GM19239 (cell line): ENCODE data around the gene SPACA4.

ENCODE experiments used
- DNase-seq: peaks from one replicate; pipeline ENCODE4 v3.0.0; 2011; ENCODE audit warnings: low spot score; ENCODE audit not compliant: insufficient read length
- FAIRE-seq: peaks from 2 replicates; lab custom pipeline; 2011; peaks lifted over from hg19 to GRCh38; lab: Jason Lieb, UNC

The SPACA4 gene

GRCh38 chr19:48632692-48633147, 26.2 kb downstream of the SPACA4 start:
- no peak for FAIRE-seq
- DNase-seq: no peak

- DNase-seq (no peak), FAIRE-seq (no peak)
These were observed 26.9 kb downstream of the SPACA4 start for GRCh38 chr19:48633148-48634035.

- DNase-seq: no peak
- FAIRE-seq: no peak
These were observed 27.4 kb downstream of the SPACA4 start for GRCh38 chr19:48634036-48634342.

DNA sequence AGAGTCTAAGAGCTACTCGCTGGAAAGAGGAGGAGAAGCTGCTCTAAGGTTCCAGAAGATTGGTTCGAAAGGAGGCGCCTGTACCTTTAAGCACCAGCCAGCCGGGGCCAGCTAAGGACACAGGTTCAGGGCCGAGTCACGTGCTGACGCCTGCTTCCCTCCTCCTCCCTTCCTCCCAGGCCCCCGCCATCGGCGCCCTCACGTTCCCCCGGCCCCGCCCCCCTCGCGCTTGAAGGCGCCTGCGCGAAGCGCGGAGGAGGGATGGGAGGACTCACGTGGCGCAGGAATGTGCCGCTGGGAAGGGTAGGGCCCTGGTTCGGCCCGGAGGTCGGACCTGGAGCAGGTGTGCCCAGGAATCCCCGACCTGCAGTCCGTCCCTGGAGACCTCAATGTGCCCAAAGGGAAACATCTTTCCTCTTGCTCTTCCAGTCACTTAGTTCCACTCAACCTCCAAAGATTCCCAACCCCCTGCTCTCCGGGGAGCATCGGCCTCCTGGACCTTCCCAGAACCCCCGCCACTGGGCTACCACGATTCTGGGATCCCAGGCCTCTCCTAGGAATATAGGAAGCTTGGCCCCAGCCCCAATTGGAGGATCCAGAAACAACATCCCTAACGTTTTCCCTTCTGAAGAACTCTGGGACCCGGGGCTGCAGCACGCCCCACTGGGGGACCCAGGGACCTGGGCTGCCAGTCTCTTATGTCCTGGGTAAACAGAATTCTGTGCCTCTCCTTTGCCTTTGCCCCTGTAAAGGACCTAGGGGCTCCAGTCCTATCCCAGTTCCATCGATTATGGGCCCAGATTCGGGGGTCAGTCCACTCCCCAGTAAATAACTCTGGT, 28.1 kb downstream of the SPACA4 start:
- peak; percentile 80 for DNase-seq
- peak; percentile 98 for FAIRE-seq

DNA sequence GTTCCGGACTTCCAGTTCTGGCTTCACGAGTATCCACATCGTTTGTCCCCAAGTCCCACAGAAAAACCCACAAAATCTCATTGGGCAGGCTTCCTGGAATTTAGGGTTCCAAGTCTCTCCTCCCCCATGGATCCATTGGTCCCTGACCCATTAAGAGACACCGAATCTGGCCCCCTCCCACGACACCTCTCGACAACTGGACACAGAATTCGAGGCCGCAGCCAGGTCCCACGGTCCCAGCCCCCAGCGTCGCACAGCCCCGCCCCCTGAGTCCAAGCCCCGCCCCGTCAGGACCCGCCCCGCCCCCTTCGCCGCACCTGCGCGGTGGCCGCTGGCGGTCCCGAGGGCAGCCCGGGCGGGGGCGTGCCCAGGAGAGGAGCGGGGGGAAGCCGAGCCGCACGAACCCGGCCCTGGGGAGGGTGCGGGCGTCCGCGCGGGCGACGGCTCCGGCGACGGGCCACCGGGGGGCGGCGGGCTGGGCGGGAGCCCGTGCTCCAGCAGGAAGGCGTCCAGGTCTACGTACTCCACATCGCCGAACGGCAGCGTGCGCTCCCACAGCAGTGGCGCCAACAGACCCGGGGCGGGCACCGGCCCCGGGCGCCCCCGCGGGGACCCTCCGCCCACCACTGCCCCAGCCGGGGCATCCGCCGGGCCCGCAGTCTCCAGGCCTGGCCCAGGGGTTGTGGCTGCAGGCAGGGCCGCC, 28.9 kb downstream of the SPACA4 start:
- DNase-seq (no peak), FAIRE-seq (no peak)

- no peak for FAIRE-seq
- no peak for DNase-seq
These were observed 29.7 kb downstream of the SPACA4 start for GRCh38 chr19:48635966-48636858.

DNA sequence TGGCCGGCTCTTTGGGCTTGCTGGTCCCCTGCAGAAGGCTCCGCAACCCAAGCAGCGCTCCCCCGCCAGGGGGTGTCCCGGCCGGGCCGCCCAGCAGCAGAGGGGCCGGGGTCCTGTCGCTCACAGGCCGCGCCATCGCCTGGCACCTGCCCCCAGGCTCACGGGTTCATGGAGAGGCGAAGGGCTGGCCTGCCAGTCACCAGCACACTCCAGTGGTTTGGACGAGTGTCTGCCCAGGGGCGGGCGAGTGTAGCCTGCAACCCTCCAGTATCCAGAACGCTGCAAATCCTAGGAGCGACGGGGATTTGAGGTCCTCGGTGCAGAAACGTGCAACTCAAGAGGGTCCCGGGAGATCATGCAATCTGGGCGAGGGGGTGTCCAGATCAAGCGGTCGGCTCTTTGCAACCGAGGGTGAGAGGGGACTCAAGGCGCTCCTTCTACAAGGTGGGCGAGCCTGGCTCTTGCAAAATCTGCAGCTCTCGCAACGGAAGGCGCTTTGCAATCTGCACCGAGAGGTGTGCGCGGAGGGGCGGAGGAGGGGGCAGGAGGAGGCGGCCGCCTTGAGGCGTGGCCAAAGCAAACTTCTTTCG, 30.4 kb downstream of the SPACA4 start, which contains the start of gene DBP:
Gene DBP, minus strand, starts transcription at position 521 of the 590 bp plus-strand sequence. Its CDS starts 385 bp downstream, at position 136.
- DNase-seq (peak; percentile 64), FAIRE-seq (no peak)

DNA sequence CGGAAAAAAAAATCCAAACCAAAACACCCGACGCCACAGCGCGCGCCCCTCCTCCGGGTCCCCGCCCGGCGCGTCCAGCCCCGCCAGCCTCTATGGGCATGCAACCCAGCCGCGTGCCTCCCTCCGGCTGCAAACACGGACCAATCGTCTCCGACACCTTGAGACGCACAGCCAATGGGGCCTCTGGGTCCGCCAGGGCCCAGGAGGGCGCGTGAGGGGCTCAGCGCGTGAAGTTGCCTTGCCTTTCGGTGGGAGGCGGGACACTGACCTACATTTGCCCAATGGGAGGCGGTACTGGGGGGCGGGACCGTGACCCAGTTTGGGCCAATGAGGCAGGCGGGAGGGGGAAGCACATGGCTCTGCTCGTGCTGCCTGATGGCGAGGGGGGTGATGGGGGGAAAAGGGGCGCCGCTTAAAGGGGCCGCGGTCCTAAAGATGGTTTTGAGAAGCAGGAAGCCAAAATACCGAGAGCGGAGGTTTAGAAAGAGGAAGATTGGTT, 31.0 kb downstream of the SPACA4 start:
- FAIRE-seq: peak; percentile 97
- peak; percentile 88 for DNase-seq

DNA sequence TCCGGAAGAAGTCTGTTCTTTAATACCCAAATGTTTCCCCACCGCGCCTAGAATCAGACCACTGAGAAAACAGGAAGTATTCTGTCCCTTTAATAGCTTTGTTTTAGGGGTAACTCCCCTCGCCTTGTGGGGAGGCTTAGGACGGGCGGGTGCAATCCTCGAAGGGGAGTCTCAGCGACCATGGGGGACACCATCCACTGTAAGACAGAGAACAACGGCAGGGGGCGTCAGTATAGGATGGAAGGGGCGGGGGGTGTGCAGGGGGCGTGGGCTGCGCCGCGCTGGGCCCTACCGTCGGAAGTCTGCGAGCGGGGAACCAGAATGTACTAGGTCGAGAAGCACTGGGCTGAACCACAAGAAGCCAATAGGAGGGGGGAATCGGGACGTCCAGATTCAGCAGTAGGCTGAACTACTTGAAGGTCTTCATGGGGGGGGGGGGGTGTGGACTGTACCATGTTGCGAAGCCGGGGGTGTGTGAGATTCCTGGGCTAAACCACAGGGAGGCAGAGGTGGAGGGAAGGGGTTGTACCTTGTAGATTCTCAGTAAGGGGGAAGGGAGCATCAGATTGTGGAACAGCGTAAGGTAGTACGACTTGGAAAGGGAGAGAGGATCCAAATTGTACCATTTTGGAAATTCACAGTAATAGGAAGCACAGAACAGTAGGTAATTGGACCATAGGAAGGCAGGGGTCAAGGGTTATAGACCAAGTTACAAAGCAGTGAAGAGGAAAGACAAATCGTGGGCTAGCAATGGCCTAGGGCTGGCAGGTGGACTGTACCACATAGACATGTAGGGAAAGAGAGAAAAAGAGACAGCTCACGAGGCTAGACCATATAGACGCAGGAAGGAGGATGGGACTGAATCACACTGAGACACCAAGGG, 31.6 kb downstream of the SPACA4 start:
- DNase-seq (no peak), FAIRE-seq (no peak)

DNA sequence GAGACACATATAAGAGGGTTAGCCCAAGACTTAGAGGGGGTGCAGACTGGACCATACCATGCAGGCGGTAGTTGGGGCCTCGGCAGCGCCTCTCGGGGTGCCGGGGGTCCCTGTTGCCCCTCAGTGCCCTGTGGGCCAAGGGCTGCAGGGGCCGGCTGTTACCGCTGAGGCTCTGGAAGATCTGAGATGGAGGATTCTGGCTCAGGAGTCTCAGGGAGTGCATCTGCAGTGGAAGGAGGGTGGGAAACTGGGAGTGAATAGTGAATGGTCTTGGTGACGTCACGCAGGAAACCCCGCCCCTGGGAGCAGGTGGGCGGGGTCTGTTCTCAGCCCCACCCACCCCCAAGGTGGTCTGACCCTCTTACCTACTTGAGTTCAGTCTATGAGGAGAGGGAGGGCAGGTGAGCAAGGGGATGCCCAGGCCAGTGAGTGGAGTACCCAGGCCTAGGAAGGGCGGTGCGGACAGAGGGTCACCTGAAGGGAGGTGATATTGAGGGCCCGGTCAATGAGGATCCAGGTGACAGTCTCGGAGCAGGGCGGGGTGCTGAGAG, 32.4 kb downstream of the SPACA4 start:
- DNase-seq: no peak
- FAIRE-seq: no peak

DNA sequence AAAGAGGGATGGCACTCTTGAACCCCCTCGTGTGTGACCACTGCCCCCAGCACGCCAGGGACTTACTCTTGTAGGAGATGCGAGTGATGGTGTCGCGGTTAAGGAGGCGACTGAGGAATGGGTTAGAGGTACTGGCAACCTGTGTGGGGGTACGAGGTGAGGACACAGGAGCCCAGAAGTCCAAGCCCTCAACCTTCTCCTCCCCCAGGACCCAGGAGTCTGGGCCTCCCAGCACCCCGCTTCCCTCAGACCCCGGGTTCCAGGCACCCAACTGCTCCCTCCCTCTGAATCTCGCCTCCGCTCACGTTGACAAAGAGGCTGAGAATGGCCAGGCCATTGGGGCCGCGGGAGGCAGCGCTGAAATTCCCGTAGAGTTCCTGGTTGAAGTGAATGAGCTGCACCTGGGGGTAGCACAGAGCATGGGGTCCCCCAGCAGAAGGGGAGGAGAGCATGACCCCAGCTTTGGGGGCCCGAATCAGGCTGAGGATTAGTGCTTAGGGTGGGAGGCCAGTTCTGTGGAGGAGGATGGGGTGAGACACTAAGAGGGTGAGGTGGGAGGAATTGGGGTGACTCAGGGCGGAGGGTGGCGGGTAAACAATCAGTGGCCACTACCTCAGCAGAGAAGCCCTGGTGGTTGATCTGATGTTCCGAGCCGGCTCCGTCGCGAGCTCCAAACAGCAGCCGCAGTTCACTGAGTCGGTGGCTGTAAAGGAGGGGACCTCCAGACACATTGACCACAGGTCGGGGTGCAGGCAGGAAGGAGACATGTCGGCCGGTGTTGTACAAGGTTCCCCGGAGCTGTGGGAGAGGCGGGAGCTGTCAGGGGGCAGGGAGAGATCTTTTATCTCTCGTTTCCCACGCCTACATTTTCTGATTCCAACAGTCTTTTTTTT, 33.2 kb downstream of the SPACA4 start:
- DNase-seq: no peak
- no peak for FAIRE-seq

DNA sequence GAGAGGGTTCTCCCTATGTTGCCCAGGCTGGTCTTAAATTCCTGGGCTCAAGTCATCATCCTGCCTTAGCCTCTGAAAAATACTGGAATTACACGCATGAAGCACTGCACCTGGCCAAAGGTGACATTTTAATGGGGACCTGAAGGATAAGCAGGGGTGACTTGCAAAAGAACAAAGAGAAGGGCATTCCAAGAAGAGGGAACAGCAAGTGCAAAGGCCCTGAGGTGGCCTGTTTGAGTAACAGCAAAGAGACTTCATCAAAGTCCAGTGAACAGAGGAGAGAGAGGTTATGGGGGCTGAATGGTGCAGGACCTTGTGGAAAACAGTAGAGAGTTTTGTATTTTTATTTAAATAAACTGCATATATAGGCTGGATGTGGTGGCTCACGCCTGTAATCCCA, 35.3 kb downstream of the SPACA4 start:
- DNase-seq: no peak
- no peak for FAIRE-seq

DNA sequence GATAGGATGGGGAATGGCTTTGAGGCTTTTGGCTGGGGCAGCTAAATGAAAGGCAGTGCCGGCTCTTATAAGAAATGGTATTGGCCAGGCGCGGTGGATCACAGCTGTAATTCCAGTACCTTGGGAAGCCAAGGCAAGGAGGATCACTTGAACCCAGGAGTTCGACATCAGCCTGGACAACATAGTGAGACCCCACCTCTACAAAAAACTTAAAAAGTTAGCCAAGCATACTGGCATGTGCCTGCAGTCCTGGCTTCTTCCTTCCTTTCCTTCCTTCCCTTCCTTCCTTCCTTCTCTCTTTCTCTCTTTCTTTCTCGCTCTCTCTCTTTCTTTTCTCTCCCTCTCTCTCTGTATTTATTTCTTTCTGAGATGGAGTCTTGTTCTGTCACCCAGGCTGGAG, 36.3 kb downstream of the SPACA4 start:
- DNase-seq: no peak
- FAIRE-seq: no peak

DNA sequence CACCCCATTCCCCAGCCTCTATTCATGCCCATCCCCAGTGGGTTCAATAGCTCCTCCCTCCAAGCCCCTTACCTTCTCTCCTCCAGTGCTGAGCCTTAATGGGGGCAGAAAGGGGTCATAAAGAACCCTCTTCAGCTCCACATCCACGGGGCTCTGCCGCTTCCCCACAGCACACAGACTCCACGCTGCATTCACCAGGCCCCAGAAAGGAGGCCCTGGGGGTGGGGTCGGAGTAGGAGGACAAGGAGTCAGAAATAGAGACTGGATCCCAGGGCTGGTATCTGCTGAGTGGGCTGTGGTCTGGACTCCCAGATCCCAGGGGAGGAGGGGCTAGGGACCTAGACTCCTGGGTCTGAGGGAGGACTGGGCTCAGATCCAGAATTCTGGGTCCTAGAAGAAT, 37.8 kb downstream of the SPACA4 start:
- DNase-seq: no peak
- FAIRE-seq: no peak

DNA sequence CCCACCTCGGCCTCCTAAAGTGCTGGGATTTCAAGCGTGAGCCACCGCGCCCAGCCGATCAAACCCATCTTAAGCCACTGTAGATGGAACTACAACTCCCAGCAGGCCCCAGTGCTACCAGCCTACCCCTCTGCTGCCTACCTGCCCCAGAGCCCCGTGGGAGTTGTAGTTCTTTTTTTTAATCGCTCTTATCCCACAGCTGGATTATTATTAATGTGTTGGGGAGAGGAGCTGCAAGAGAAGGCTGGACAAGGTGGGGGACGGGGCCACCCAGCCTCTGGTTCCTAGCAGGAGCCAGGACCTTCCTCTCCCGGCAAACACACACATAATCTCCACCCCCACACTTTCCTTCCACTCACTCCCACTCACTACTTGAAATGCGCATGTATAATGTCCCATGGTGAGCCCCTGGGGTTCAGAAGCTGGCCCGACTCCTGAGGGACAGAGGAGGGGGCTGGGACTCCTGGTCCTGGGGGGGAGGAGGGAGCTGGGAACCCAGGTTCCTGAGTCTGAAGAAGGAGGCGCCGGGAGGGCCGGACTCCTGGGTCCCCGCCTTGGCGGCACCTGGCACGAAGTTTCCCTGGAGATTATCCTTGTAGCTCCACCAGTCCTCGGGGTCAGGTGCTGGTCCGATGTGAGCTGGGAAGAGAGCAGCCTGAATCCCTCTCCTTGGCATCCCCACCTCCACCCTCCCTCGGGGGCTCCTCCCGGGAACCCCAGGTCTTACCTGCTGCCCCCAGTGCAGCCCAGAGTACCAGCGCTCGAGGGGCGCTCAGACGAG, 38.5 kb downstream of the SPACA4 start:
- peak; percentile 76 for FAIRE-seq
- no peak for DNase-seq

DNA sequence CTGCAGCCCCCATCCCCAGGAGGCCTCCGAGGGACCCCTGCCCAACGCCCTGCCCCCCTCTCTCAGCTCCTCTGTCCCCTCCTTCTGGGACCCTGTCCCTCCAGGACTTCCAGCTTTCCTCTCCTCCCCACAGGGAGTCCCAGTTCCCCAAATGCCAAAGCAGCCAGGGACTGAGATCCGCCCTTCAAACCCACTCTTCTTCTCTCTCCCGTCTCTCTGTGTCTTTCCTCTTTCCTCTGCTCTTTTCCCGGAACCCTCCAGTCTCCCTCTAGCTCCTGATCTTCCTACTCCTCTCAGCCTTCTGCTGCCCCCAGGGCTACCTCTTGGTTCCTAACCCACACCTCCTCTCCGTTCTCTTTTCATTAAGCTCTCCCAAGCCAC, 39.1 kb downstream of the SPACA4 start:
- no peak for DNase-seq
- no peak for FAIRE-seq
